ENCODE data around the gene TNS1. TPM values are rescaled to one million over a fixed set of nuclear protein-coding genes. Genes with fewer than 3 reads are reported as not detected.

Gene TNS1
- total and polyA plus RNA-seq, 10 of the 15 experiments (the other 5 are each of a cell fraction or from before 2014, with no cell fraction given): 0.05 to 0.44 TPM; not detected in 8

GRCh38 chr2:217964275-217965161 lies 38.3 kb downstream of the TNS1 start (continued):
- TF ChIP-seq CEBPZ (IDR thresholded peaks at IDR 0.05; ENCODE audit: low read depth, low read length): no peak
- TF ChIP-seq RAD51 (IDR thresholded peaks at IDR 0.05): no peak

GRCh38 chr2:217960351-217960750 lies 42.4 kb downstream of the TNS1 start:
- ChIA-PET SMC1A (ENCODE audit: uncharacterized antibody, unreplicated experiment) (no interaction called here), POLR2A (no interaction called here), CTCF (no interaction called here), RAD21 (ENCODE audit: unreplicated experiment) (no interaction called here)
- no peaks in the 10 kb centered on the region for H4K20me1 ChIP-seq (ENCODE audit: control insufficient read depth, insufficient read depth)
- no TSS peak for BruUV-seq (replicated peaks)
- no peaks in the 10 kb centered on the region for H3K36me3 ChIP-seq (ENCODE audit: control insufficient read depth in 2 of 2, insufficient read depth in 2 of 2, low read length in 1 of 2)
- intact Hi-C loops (cut with micrococcal nuclease; ENCODE audit: unreplicated experiment) (no loop called here), in situ Hi-C loops (cut with MboI) (no loop called here)
- ATAC-seq (no peak), FAIRE-seq (no peak), DNase-seq (ENCODE audit: low read depth, low spot score) (no peak)
- no peaks in the 10 kb centered on the region for H3K4me1 ChIP-seq (ENCODE audit: control insufficient read depth, insufficient read depth, low read length)
- TF ChIP-seq ZBTB11 (CRISPR knock-in tag; IDR thresholded peaks at IDR 0.05) (no peak), BRCA1 (IDR thresholded peaks at IDR 0.05; ENCODE audit: low read depth, low read length) (no peak)
- no peak overlapping the region for H3K27ac ChIP-seq (ENCODE audit: control insufficient read depth, insufficient read depth)
- no peak overlapping the region for H2AFZ ChIP-seq (ENCODE audit: control insufficient read depth, low read depth, low read length)
- H3K79me2 ChIP-seq (ENCODE audit: control insufficient read depth, insufficient read depth, low read length): no peaks in the 10 kb centered on the region
- peaks cover 0 to 2% of the 10 kb centered on the region in 2 experiments; a peak in 2 of 4 replicates for H3K27me3 ChIP-seq (replicated peaks in 1 of 2; ENCODE audit: control insufficient read depth in 2 of 2, insufficient read depth in 2 of 2, low read length in 1 of 2)
- no peak overlapping the region for H3K9ac ChIP-seq (ENCODE audit: control insufficient read depth, insufficient read depth, low read length)
- 36% methylated on average over 4 of the region's 4 CpGs for WGBS (ENCODE audit: insufficient coverage, insufficient replicate concordance, low lambda C conversion rate, missing lambda C conversion rate)
- H3K9me3 ChIP-seq (replicated peaks; ENCODE audit: control insufficient read depth, insufficient read depth, low read length): no peaks in the 10 kb centered on the region
- H3K4me3 ChIP-seq: no peak overlapping the region
- no peak overlapping the region for H3K4me2 ChIP-seq (ENCODE audit: control insufficient read depth, insufficient read depth)
